GM18870 (cell line): ENCODE data around the gene CUX1.

Source experiments
- ATAC-seq: cut with Tn5 transposase; IDR thresholded peaks from one replicate; pipeline ENCODE4 v1.9.1; 2021; ENCODE audit warnings: moderate library complexity; ENCODE audit not compliant: unreplicated experiment

CUX1 gene

GRCh38 chr7:102064361-102065025 lies 247.1 kb downstream of the CUX1 start:
- ATAC-seq = no peak

GRCh38 chr7:102065226-102065625 lies 247.8 kb downstream of the CUX1 start:
- no peak for ATAC-seq

- ATAC-seq = no peak
Measured at GRCh38 chr7:102066476-102066875, 249.1 kb downstream of the CUX1 start.

- ATAC-seq = no peak
Measured at GRCh38 chr7:102068846-102069245, 251.4 kb downstream of the CUX1 start.

GRCh38 chr7:102069931-102070629 lies 252.7 kb downstream of the CUX1 start:
- no peak for ATAC-seq

GRCh38 chr7:102072003-102072402 lies 254.6 kb downstream of the CUX1 start:
- ATAC-seq = no peak

GRCh38 chr7:102072636-102073209 lies 255.3 kb downstream of the CUX1 start:
- no peak for ATAC-seq

- ATAC-seq = no peak
Measured at GRCh38 chr7:102073931-102074880, 256.8 kb downstream of the CUX1 start.

GRCh38 chr7:102075126-102075525 lies 257.7 kb downstream of the CUX1 start:
- ATAC-seq = no peak

- no peak for ATAC-seq
Measured at GRCh38 chr7:102075553-102076135, 258.2 kb downstream of the CUX1 start.

GRCh38 chr7:102077081-102077480 lies 259.7 kb downstream of the CUX1 start:
- ATAC-seq = no peak

GRCh38 chr7:102079140-102080018 lies 262.0 kb downstream of the CUX1 start:
- ATAC-seq = no peak

GRCh38 chr7:102080019-102080433 lies 262.6 kb downstream of the CUX1 start:
- no peak for ATAC-seq

- no peak for ATAC-seq
Measured at GRCh38 chr7:102080434-102081243, 263.2 kb downstream of the CUX1 start.

- ATAC-seq = no peak
Measured at GRCh38 chr7:102081244-102081627, 263.8 kb downstream of the CUX1 start.

- no peak for ATAC-seq
Measured at GRCh38 chr7:102082693-102083368, 265.4 kb downstream of the CUX1 start.

GRCh38 chr7:102085218-102085772 lies 267.9 kb downstream of the CUX1 start:
- ATAC-seq = no peak
